ENCODE measurements around the gene LRMDA. TPM values are rescaled to one million over a fixed set of nuclear protein-coding genes. Genes with fewer than 3 reads are reported as not detected.
A peak's percentile ranks its signal among the peaks of the same experiment; 100 is the strongest.

LRMDA gene
- total and polyA plus RNA-seq, 2 of the 13 experiments (the other 11 are each of a cell fraction or from before 2014, with no cell fraction given): 13.4 to 22.0 TPM

GRCh38 chr10:75736151-75736640, 304.8 kb downstream of the LRMDA start:
- intact Hi-C loops (cut with micrococcal nuclease; ENCODE audit: unreplicated experiment): no loop called here
- no peak overlapping the region for H3K4me3 ChIP-seq (replicated peaks in 1 of 3; ENCODE audit: insufficient read depth in 1 of 3, low read depth in 2 of 3, low read length in 3 of 3)
- H2AFZ ChIP-seq (ENCODE audit: low read length): no peak overlapping the region
- no peak overlapping the region for H3K9ac ChIP-seq (ENCODE audit: insufficient read depth, low read depth, low read length)
- DNase-seq (ENCODE audit: low spot score) (no peak), FAIRE-seq (no peak), ATAC-seq (no peak)
- in situ Hi-C loops (cut with HindIII; ENCODE audit: extremely low pct_ligation_motif_present, low pct_unique_long_range_greater_than_20kb): no loop called here
- ChIA-PET POLR2A (interaction anchor here (1.0 to 1.2 kb wide), 2 partner anchors 20 to 52 kb away, joined by 3 read pairs; no protein-coding TSS in a partner anchor), CTCF (ENCODE audit: low intra/inter-chr PET ratio, low total read pairs) (no interaction called here)
- TF ChIP-seq TFE3 (CRISPR knock-in tag; IDR thresholded peaks at IDR 0.05): no peak
- TF ChIP-seq FOXK1 (CRISPR knock-in tag; IDR thresholded peaks at IDR 0.05; ENCODE audit: borderline replicate concordance, low read depth): no peak
- no peak for TF ChIP-seq TCF7 (IDR thresholded peaks at IDR 0.05; ENCODE audit: low read depth)
- no peak for TF ChIP-seq RXRA (CRISPR knock-in tag; IDR thresholded peaks at IDR 0.05)
- no peaks in the 10 kb centered on the region for H3K79me2 ChIP-seq (ENCODE audit: insufficient read depth, low read length)
- H3K27ac ChIP-seq (ENCODE audit: extremely low read length, insufficient read depth, low read length): no peak overlapping the region
- no peaks in the 10 kb centered on the region for H3K9me3 ChIP-seq (ENCODE audit: low read length)
- no peaks in the 10 kb centered on the region for H4K20me1 ChIP-seq (ENCODE audit: insufficient read depth, low read length)
- no TSS peak for BruUV-seq (replicated peaks)
- H3K4me2 ChIP-seq (ENCODE audit: low read depth, low read length): no peak overlapping the region
- H3K36me3 ChIP-seq (replicated peaks in 1 of 2; ENCODE audit: control insufficient read depth in 1 of 2, insufficient read depth in 2 of 2, low read length in 2 of 2): no peaks in the 10 kb centered on the region
- no peaks in the 10 kb centered on the region for H3K27me3 ChIP-seq (ENCODE audit: control insufficient read depth in 1 of 2, insufficient read depth in 2 of 2, low read length in 2 of 2)
- WGBS (ENCODE audit: low lambda C conversion rate): 98% methylated on average over 5 of the region's 5 CpGs
- peaks cover 51% of the 10 kb centered on the region for H3K4me1 ChIP-seq (ENCODE audit: insufficient read depth, low read length)

- ATAC-seq: no peak
- 94% methylated on average over 15 of the region's 15 CpGs for WGBS (ENCODE audit: low lambda C conversion rate)
- no peaks in the 10 kb centered on the region for H3K27me3 ChIP-seq (ENCODE audit: control insufficient read depth in 1 of 2, insufficient read depth in 2 of 2, low read length in 2 of 2)
- no peak overlapping the region for H3K27ac ChIP-seq (ENCODE audit: extremely low read length, insufficient read depth, low read length)
- no peak overlapping the region for H3K4me3 ChIP-seq (replicated peaks in 1 of 3; ENCODE audit: insufficient read depth in 1 of 3, low read depth in 2 of 3, low read length in 3 of 3)
- TF ChIP-seq ATF7 (IDR thresholded peaks at IDR 0.05): no peak
- TF ChIP-seq ATF7 (CRISPR knock-in tag; IDR thresholded peaks at IDR 0.05): no peak
- TF ChIP-seq MNT (IDR thresholded peaks at IDR 0.05): peak; percentile 47
- BruUV-seq (replicated peaks): no TSS peak
- H3K9me3 ChIP-seq (ENCODE audit: low read length): no peaks in the 10 kb centered on the region
- no peaks in the 10 kb centered on the region for H3K79me2 ChIP-seq (ENCODE audit: insufficient read depth, low read length)
- DNase-seq (ENCODE audit: low spot score): no peak
- H2AFZ ChIP-seq (ENCODE audit: low read length): no peak overlapping the region
- no peaks in the 10 kb centered on the region for H3K36me3 ChIP-seq (replicated peaks in 1 of 2; ENCODE audit: control insufficient read depth in 1 of 2, insufficient read depth in 2 of 2, low read length in 2 of 2)
- ChIA-PET CTCF (ENCODE audit: low intra/inter-chr PET ratio, low total read pairs) (no interaction called here), POLR2A (no interaction called here)
- in situ Hi-C loops (cut with HindIII; ENCODE audit: extremely low pct_ligation_motif_present, low pct_unique_long_range_greater_than_20kb): no loop called here
- H4K20me1 ChIP-seq (ENCODE audit: insufficient read depth, low read length): no peaks in the 10 kb centered on the region
- no peak overlapping the region for H3K9ac ChIP-seq (ENCODE audit: insufficient read depth, low read depth, low read length)
- H3K4me1 ChIP-seq (ENCODE audit: insufficient read depth, low read length): peaks cover 48% of the 10 kb centered on the region
- no peak overlapping the region for H3K4me2 ChIP-seq (ENCODE audit: low read depth, low read length)
- intact Hi-C loops (cut with micrococcal nuclease; ENCODE audit: unreplicated experiment): no loop called here
- FAIRE-seq: no peak
These were observed 305.6 kb downstream of the LRMDA start for GRCh38 chr10:75736889-75737579.

Measured in HepG2 (cell line).